NCI-H2029 (cell line): ENCODE data around the gene SAPCD2.

ENCODE experiments used
- DNase-seq: peaks from one replicate; lab custom pipeline; 2025; lab: John Stamatoyannopoulos, UW

SAPCD2 gene

GRCh38 chr9:137107312-137107921 lies 37.1 kb upstream of the SAPCD2 start:
- no peak for DNase-seq

GRCh38 chr9:137106662-137107250 lies 36.4 kb upstream of the SAPCD2 start:
- no peak for DNase-seq

GRCh38 chr9:137105814-137106661 lies 35.7 kb upstream of the SAPCD2 start:
- DNase-seq = no peak

- DNase-seq = no peak
Observed at GRCh38 chr9:137103206-137103999, 33.0 kb upstream of the SAPCD2 start.

GRCh38 chr9:137099231-137099630 lies 28.9 kb upstream of the SAPCD2 start:
- no peak for DNase-seq

GRCh38 chr9:137097761-137098462 lies 27.6 kb upstream of the SAPCD2 start:
- DNase-seq = no peak

- no peak for DNase-seq
Observed at GRCh38 chr9:137096785-137097546, 26.6 kb upstream of the SAPCD2 start.

GRCh38 chr9:137095664-137096517 lies 25.5 kb upstream of the SAPCD2 start:
- no peak for DNase-seq

GRCh38 chr9:137089232-137089947 lies 19.0 kb upstream of the SAPCD2 start:
- no peak for DNase-seq

GRCh38 chr9:137088121-137088520 lies 17.8 kb upstream of the SAPCD2 start:
- no peak for DNase-seq

GRCh38 chr9:137087409-137087925 lies 17.1 kb upstream of the SAPCD2 start:
- DNase-seq = no peak

- DNase-seq = peak; percentile 99
Observed at GRCh38 chr9:137086531-137087408, 16.4 kb upstream of the SAPCD2 start, which contains the start of gene MAN1B1. MAN1B1 (plus strand) TSS chr9:137086985; CDS start chr9:137087000, 15 bp downstream.

- no peak for DNase-seq
Observed at GRCh38 chr9:137085920-137086530, 15.7 kb upstream of the SAPCD2 start.

- no peak for DNase-seq
Observed at GRCh38 chr9:137084526-137084925, 14.2 kb upstream of the SAPCD2 start.

GRCh38 chr9:137083394-137084004 lies 13.1 kb upstream of the SAPCD2 start:
- DNase-seq = no peak

- no peak for DNase-seq
Observed at GRCh38 chr9:137082925-137083290, 12.6 kb upstream of the SAPCD2 start.
